IMR-90 (cell line): Measurements from ENCODE around the gene PLA2G4A. TPM values are rescaled to one million over a fixed set of nuclear protein-coding genes. Genes with fewer than 3 reads are reported as not detected.

ENCODE experiments used
- ATAC-seq: fragments of 200-7000 bp; cut with Tn5 transposase; 2 replicates; pipeline ENCODE4 v1.9.1; 2020; ENCODE audit warnings: low read depth, mild to moderate bottlenecking, moderate library complexity
- BruUV-seq: library from RNA; stranded (reverse); fragments of 400-500 nt; replicated peaks from 2 replicates; lab custom pipeline; 2021; lab: Mats Ljungman, UMichigan
- CTCF ChIA-PET: fragments of 300-600 bp; formaldehyde crosslinking; extraction: SDS; loops from one replicate; lab custom pipeline; 2021; ENCODE audit warnings: antibody characterized with exemption; lab: Yijun Ruan, JAX
- POLR2A ChIA-PET: fragments of 300-600 bp; sonication (Branson Sonifier 250); formaldehyde crosslinking; loops from one replicate; lab custom pipeline; 2022; ENCODE audit warnings: antibody characterized with exemption; ENCODE audit not compliant: unreplicated experiment; lab: Charles Lee
- DNase-seq: peaks from one replicate; pipeline ENCODE4 v3.0.0; 2013
- H2AFZ ChIP-seq: replicated peaks from 2 replicates; pipeline ENCODE3; 2013; ENCODE audit warnings: low read length, mild to moderate bottlenecking; ENCODE audit not compliant: poor library complexity
- H2AK5ac ChIP-seq: 2 replicates; pipeline ENCODE4 v1.6.1; 2013; ENCODE audit warnings: low read depth, low read length, inconsistent platforms
- H2AK9ac ChIP-seq: replicated peaks from 2 replicates; pipeline ENCODE3; 2013; ENCODE audit warnings: mild to moderate bottlenecking, low read depth, low read length, moderate library complexity; ENCODE audit not compliant: poor library complexity
- H2BK120ac ChIP-seq: 2 replicates; pipeline ENCODE4 v1.6.1; 2013; ENCODE audit warnings: low read depth, low read length, inconsistent platforms
- H2BK15ac ChIP-seq: 3 replicates; pipeline ENCODE4 v1.6.1; 2013; ENCODE audit warnings: low read depth, low read length, inconsistent platforms
- H2BK20ac ChIP-seq: 2 replicates; pipeline ENCODE4 v1.6.1; 2013; ENCODE audit warnings: low read depth, mild to moderate bottlenecking, inconsistent platforms, low read length, moderate library complexity
- H2BK5ac ChIP-seq: 2 replicates; pipeline ENCODE4 v1.6.1; 2013; ENCODE audit warnings: mild to moderate bottlenecking, low read depth, low read length, inconsistent platforms; ENCODE audit not compliant: poor library complexity, severe bottlenecking
- H3K14ac ChIP-seq: replicated peaks from 2 replicates; pipeline ENCODE4 v1.6.1; 2013; ENCODE audit warnings: low read depth, low read length, inconsistent platforms
- H3K18ac ChIP-seq: 2 replicates; pipeline ENCODE4 v1.6.1; 2013; ENCODE audit warnings: low read depth, low read length, control low read depth
- H3K23ac ChIP-seq: 2 replicates; pipeline ENCODE4 v1.6.1; 2013; ENCODE audit warnings: low read depth, low read length, inconsistent platforms
- H3K27ac ChIP-seq: 2 replicates; pipeline ENCODE4 v1.5.1; 2013; ENCODE audit warnings: mild to moderate bottlenecking, control low read depth, low read length; ENCODE audit not compliant: insufficient read depth
- H3K27me3 ChIP-seq: 2 replicates; pipeline ENCODE4 v1.6.1; 2013; ENCODE audit warnings: low read length; ENCODE audit not compliant: control insufficient read depth, insufficient read depth
- H3K36me3 ChIP-seq: 2 replicates; pipeline ENCODE4 v1.6.1; 2013; ENCODE audit warnings: low read length, mixed read lengths; ENCODE audit not compliant: control insufficient read depth, insufficient read depth
- H3K4ac ChIP-seq: 2 replicates; pipeline ENCODE4 v1.6.1; 2013; ENCODE audit warnings: low read depth, low read length, inconsistent platforms
- H3K4me1 ChIP-seq: 2 replicates; pipeline ENCODE4 v1.6.1; 2013; ENCODE audit warnings: low read length, mixed read lengths; ENCODE audit not compliant: control insufficient read depth, insufficient read depth
- H3K4me2 ChIP-seq: 2 replicates; pipeline ENCODE4 v1.6.1; 2013; ENCODE audit warnings: low read depth, mild to moderate bottlenecking, control low read depth, low read length, moderate library complexity
- H3K4me3 ChIP-seq: 2 replicates; pipeline ENCODE4 v1.5.1; 2013; ENCODE audit warnings: low read depth, mild to moderate bottlenecking, control low read depth, low read length, moderate library complexity; ENCODE audit not compliant: insufficient read depth
- H3K56ac ChIP-seq: 2 replicates; pipeline ENCODE4 v1.6.1; 2013; ENCODE audit warnings: low read length, inconsistent platforms; ENCODE audit not compliant: insufficient read depth; ENCODE audit errors: extremely low read depth
- H3K79me1 ChIP-seq, 2 experiments: 2 replicates each; pipeline ENCODE4 v1.6.1; 2013; ENCODE audit warnings: low read length in 2 of 2, inconsistent platforms in 1 of 2, low read depth in 1 of 2
- H3K9ac ChIP-seq: 2 replicates; pipeline ENCODE4 v1.6.1; 2013; ENCODE audit warnings: low read depth, low read length, control low read depth
- H3K9me1 ChIP-seq: 2 replicates; pipeline ENCODE4 v1.6.1; 2013; ENCODE audit warnings: low read length, inconsistent platforms; ENCODE audit not compliant: insufficient read depth
- H3K9me3 ChIP-seq: 2 replicates; pipeline ENCODE4 v1.6.1; 2013; ENCODE audit warnings: low read length; ENCODE audit not compliant: control insufficient read depth, insufficient read depth
- H4K20me1 ChIP-seq: 2 replicates; pipeline ENCODE4 v1.6.1; 2013; ENCODE audit warnings: low read length, inconsistent platforms; ENCODE audit not compliant: insufficient read depth
- H4K5ac ChIP-seq: 2 replicates; pipeline ENCODE4 v1.6.1; 2013; ENCODE audit warnings: mild to moderate bottlenecking, low read depth, low read length, control low read depth
- H4K8ac ChIP-seq, 2 experiments: 2 replicates each; pipeline ENCODE4 v1.6.1; 2013; ENCODE audit warnings: low read depth in 2 of 2, low read length in 2 of 2, control low read depth in 1 of 2, inconsistent platforms in 1 of 2
- H4K91ac ChIP-seq: 2 replicates; pipeline ENCODE4 v1.6.1; 2013; ENCODE audit warnings: low read depth, low read length, inconsistent platforms; ENCODE audit not compliant: insufficient read depth
- CEBPB ChIP-seq: IDR thresholded peaks from 2 replicates; pipeline ENCODE4 v1.6.1; 2012; ENCODE audit warnings: low read depth, low read length, improper control_type of control experiment
- MAFK ChIP-seq: IDR thresholded peaks from 2 replicates; pipeline ENCODE4 v1.6.1; 2012; ENCODE audit warnings: low read depth, low read length, improper control_type of control experiment
- NFE2L2 ChIP-seq: fragments of 150-350 bp; IDR thresholded peaks from 2 replicates; pipeline ENCODE4 v1.6.1; 2016; ENCODE audit warnings: low read depth, mild to moderate bottlenecking, low read length
- WGBS, 2 experiments: methylation state at CpG; one replicate each; pipeline versions ENCODE4 v1.1.5 to v1.1.7; 2013; ENCODE audit warnings: missing lambda C conversion rate in 2 of 2; ENCODE audit not compliant: insufficient read length in 1 of 2; ENCODE audit errors: extremely low coverage in 2 of 2; 5-methylcytosine and 5-hydroxymethylcytosine counted together
- dilution Hi-C: fragments of 300-500 bp; cut with HindIII; formaldehyde crosslinking; loops from one replicate; pipeline ENCODE4 v1.14.3; 2018; ENCODE audit warnings: low sequenced_read_pairs; ENCODE audit not compliant: unreplicated experiment
- in situ Hi-C: fragments of 300-500 bp; cut with MboI; formaldehyde crosslinking; loops from 3 replicates; pipeline ENCODE4 v1.14.3; 2019; ENCODE audit warnings: low sequenced_read_pairs, inconsistent platforms, mixed read lengths
- intact Hi-C: fragments of 100-400 bp; cut with micrococcal nuclease; formaldehyde crosslinking; loops from 2 replicates; pipeline ENCODE4 v1.10.0; 2022
- polyA plus RNA-seq, 3 experiments: library from polyadenylated mRNA; depleted of rRNA; stranded (reverse); fragments of >200 nt; gene quantifications; 2 replicates each; pipeline ENCODE4 v1.2.3, GENCODE V29; 2012; ENCODE audit warnings: low replicate concordance in 1 of 3
- total RNA-seq: library from RNA; depleted of rRNA; stranded (reverse); fragments of >200 nt; gene quantifications from 2 replicates; pipeline ENCODE4 v1.2.3, GENCODE V29; 2012
- TF ChIP-seq, protein P1 (sequence below): conservative IDR thresholded peaks from 2 replicates; pipeline ENCODE4 v1.5.1; 2012; ENCODE audit warnings: mild to moderate bottlenecking, low read depth, low read length, improper control_type of control experiment

PLA2G4A gene
- total and polyA plus RNA-seq, 2 of the 4 experiments (the other 2 are of a cell fraction): 1.6 to 3.8 TPM

DNA sequence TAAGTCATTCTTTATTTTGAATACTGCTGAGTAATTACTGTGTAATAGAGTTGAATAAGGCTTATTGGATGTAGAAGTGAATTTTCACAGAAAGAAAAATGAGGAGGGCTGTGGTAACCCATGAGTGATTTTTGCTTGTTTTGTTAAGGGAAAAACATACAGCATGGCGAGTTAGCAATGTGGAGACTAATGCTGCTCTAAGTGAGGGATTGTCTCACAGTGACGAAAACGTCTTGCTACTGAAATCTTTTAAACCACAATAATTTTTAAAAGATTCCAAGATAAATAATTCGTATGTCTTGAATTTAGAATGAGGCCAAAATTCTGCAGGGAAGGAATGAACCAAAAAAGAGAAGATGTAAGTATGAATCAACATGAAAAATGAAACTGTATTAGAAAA lies 16.2 kb upstream of the PLA2G4A start:
- Histone ChIP-seq H3K27ac (no peak overlapping the region), H2AK5ac (no peak overlapping the region), H4K91ac (no peak overlapping the region), H3K18ac (no peak overlapping the region), H3K4me1 (no peaks in the 10 kb centered on the region), H3K4me2 (peak overlapping the region; percentile 39; the same call in 1 of the 2 replicates), H4K8ac (no peak overlapping the region), H3K27me3 (no peaks in the 10 kb centered on the region; the same call in 1 of the 2 replicates), H4K5ac (no peak overlapping the region), H2BK15ac (no peak overlapping the region), H3K9me1 (no peaks in the 10 kb centered on the region), H3K4ac (no peak overlapping the region), H3K79me1 (no peaks in the 10 kb centered on the region), H2BK120ac (no peak overlapping the region), H3K23ac (no peak overlapping the region), H2AK9ac (no peak overlapping the region), H3K4me3 (no peak overlapping the region), H3K56ac (no peak overlapping the region), H3K9me3 (no peaks in the 10 kb centered on the region), H3K9ac (no peak overlapping the region), H2BK5ac (no peak overlapping the region), H2BK20ac (no peak overlapping the region), H3K14ac (no peak overlapping the region), H3K36me3 (no peaks in the 10 kb centered on the region), H2AFZ (no peak overlapping the region), H4K20me1 (no peaks in the 10 kb centered on the region)
- intact Hi-C loops (loop anchor here (5.0 kb wide), 1 partner anchor 170 kb away; no protein-coding TSS in a partner anchor), dilution Hi-C loops (no loop called here), in situ Hi-C loops (no loop called here)
- WGBS, 2 experiments: no CpG with 5 or more reads among the region's 4 CpGs
- peak; percentile 98 for ATAC-seq
- DNase-seq: peak; percentile 96
- CTCF ChIA-PET: interaction anchor here (0.6 kb wide), 1 partner anchor 1713 kb away, joined by 10 read pairs; no protein-coding TSS in a partner anchor
- TF ChIP-seq CEBPB: peak; percentile 50
- TF ChIP-seq NFE2L2: peak; percentile 33; the same call in 1 of the 2 replicates
- peak; percentile 45; the same call in 1 of the 2 replicates for TF ChIP-seq MAFK
- TF ChIP-seq, protein P1, sequence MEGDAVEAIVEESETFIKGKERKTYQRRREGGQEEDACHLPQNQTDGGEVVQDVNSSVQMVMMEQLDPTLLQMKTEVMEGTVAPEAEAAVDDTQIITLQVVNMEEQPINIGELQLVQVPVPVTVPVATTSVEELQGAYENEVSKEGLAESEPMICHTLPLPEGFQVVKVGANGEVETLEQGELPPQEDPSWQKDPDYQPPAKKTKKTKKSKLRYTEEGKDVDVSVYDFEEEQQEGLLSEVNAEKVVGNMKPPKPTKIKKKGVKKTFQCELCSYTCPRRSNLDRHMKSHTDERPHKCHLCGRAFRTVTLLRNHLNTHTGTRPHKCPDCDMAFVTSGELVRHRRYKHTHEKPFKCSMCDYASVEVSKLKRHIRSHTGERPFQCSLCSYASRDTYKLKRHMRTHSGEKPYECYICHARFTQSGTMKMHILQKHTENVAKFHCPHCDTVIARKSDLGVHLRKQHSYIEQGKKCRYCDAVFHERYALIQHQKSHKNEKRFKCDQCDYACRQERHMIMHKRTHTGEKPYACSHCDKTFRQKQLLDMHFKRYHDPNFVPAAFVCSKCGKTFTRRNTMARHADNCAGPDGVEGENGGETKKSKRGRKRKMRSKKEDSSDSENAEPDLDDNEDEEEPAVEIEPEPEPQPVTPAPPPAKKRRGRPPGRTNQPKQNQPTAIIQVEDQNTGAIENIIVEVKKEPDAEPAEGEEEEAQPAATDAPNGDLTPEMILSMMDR: no peak
- BruUV-seq: no TSS peak
- POLR2A ChIA-PET: no interaction called here
